HG02588 (cell line): Measurements from ENCODE around the gene OR2F2.

Experiments
- ATAC-seq: cut with Tn5 transposase; IDR thresholded peaks from one replicate; pipeline ENCODE4 v1.9.1; 2021; ENCODE audit warnings: mild to moderate bottlenecking, moderate library complexity; ENCODE audit not compliant: unreplicated experiment

Gene OR2F2

GRCh38 chr7:143975617-143976016 is 40.6 kb downstream of the OR2F2 start:
- no peak for ATAC-seq

GRCh38 chr7:143978585-143978984 is 43.6 kb downstream of the OR2F2 start:
- ATAC-seq, result no peak

- ATAC-seq, result no peak
Observed at GRCh38 chr7:143979359-143979758, 44.3 kb downstream of the OR2F2 start.

GRCh38 chr7:143979998-143980397 is 45.0 kb downstream of the OR2F2 start:
- no peak for ATAC-seq

GRCh38 chr7:143980746-143981510 is 45.9 kb downstream of the OR2F2 start:
- ATAC-seq, result no peak

- no peak for ATAC-seq
Observed at GRCh38 chr7:143983960-143984359, 48.9 kb downstream of the OR2F2 start.
